ENCODE measurements around the gene PLEKHA5. TPM values are rescaled to one million over a fixed set of nuclear protein-coding genes. Genes with fewer than 3 reads are reported as not detected.

PLEKHA5 gene
- polyA plus RNA-seq, 10 donors, result 13.8 to 33.6 (median 16.7) TPM

- peak; percentile 41 to 87 (median 56) for DNase-seq
These were observed 429 bp upstream of the PLEKHA5 start for GRCh38 chr12:19129122-19129485.

- DNase-seq, result peak; percentile 19 to 85 (median 46)
These were observed 891 bp downstream of the PLEKHA5 start for GRCh38 chr12:19130224-19131024.

GRCh38 chr12:19131025-19131444 is 1.5 kb downstream of the PLEKHA5 start:
- peak in 2 of 3 donors; percentile 27 to 80 for DNase-seq

- DNase-seq, result no peak
These were observed 9.0 kb downstream of the PLEKHA5 start for GRCh38 chr12:19138551-19138950.

- no peak for DNase-seq
These were observed 9.4 kb downstream of the PLEKHA5 start for GRCh38 chr12:19138956-19139355.

GRCh38 chr12:19139615-19140194 is 10.2 kb downstream of the PLEKHA5 start:
- DNase-seq, result no peak

GRCh38 chr12:19140381-19141236 is 11.1 kb downstream of the PLEKHA5 start:
- no peak for DNase-seq

- DNase-seq, result no peak
These were observed 13.0 kb downstream of the PLEKHA5 start for GRCh38 chr12:19142499-19142898.

- DNase-seq, result no peak
These were observed 14.8 kb downstream of the PLEKHA5 start for GRCh38 chr12:19144287-19144686.

- DNase-seq, result no peak
These were observed 15.5 kb downstream of the PLEKHA5 start for GRCh38 chr12:19144985-19145384.

GRCh38 chr12:19148860-19149259 is 19.3 kb downstream of the PLEKHA5 start:
- no peak for DNase-seq

GRCh38 chr12:19150273-19150900 is 20.9 kb downstream of the PLEKHA5 start:
- peak in 1 of 3 donors; percentile 15 for DNase-seq

- DNase-seq, result no peak
These were observed 21.8 kb downstream of the PLEKHA5 start for GRCh38 chr12:19151298-19151697.

GRCh38 chr12:19153396-19153795 is 23.9 kb downstream of the PLEKHA5 start:
- DNase-seq, result no peak

GRCh38 chr12:19154686-19155085 is 25.2 kb downstream of the PLEKHA5 start:
- no peak for DNase-seq

GRCh38 chr12:19155981-19156734 is 26.6 kb downstream of the PLEKHA5 start:
- DNase-seq, result no peak

GRCh38 chr12:19158923-19159322 is 29.4 kb downstream of the PLEKHA5 start:
- DNase-seq, result peak in 1 of 3 donors; percentile 22

GRCh38 chr12:19161216-19161615 is 31.7 kb downstream of the PLEKHA5 start:
- DNase-seq, result no peak

- DNase-seq, result no peak
These were observed 35.9 kb downstream of the PLEKHA5 start for GRCh38 chr12:19165451-19165850.

GRCh38 chr12:19166387-19166786 is 36.9 kb downstream of the PLEKHA5 start:
- DNase-seq, result no peak

- DNase-seq, result no peak
These were observed 37.4 kb downstream of the PLEKHA5 start for GRCh38 chr12:19166956-19167355.
